Measurements from ENCODE around the gene ADGRL3. TPM values are rescaled to one million over a fixed set of nuclear protein-coding genes. Genes with fewer than 3 reads are reported as not detected.

The ADGRL3 gene
- total RNA-seq, 4 donors from 2014 or later = 0.67 to 4.6 (median 1.6) TPM

- DNase-seq = no peak
- no peaks in the 10 kb centered on the region for H3K4me1 ChIP-seq
- H3K27me3 ChIP-seq = no peaks in the 10 kb centered on the region
- H3K4me3 ChIP-seq (replicated peaks in 1 of 3) = no peak overlapping the region
- no peak overlapping the region for H3K27ac ChIP-seq
- WGBS, 2 donors = 23 to 40% methylated on average over 14 of the region's 14 CpGs
- TF ChIP-seq POLR2A (IDR thresholded peaks at IDR 0.05) = no peak
- TF ChIP-seq, protein P1, sequence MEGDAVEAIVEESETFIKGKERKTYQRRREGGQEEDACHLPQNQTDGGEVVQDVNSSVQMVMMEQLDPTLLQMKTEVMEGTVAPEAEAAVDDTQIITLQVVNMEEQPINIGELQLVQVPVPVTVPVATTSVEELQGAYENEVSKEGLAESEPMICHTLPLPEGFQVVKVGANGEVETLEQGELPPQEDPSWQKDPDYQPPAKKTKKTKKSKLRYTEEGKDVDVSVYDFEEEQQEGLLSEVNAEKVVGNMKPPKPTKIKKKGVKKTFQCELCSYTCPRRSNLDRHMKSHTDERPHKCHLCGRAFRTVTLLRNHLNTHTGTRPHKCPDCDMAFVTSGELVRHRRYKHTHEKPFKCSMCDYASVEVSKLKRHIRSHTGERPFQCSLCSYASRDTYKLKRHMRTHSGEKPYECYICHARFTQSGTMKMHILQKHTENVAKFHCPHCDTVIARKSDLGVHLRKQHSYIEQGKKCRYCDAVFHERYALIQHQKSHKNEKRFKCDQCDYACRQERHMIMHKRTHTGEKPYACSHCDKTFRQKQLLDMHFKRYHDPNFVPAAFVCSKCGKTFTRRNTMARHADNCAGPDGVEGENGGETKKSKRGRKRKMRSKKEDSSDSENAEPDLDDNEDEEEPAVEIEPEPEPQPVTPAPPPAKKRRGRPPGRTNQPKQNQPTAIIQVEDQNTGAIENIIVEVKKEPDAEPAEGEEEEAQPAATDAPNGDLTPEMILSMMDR (IDR thresholded peaks at IDR 0.05) = no peak
- no peaks in the 10 kb centered on the region for H3K9me3 ChIP-seq
- intact Hi-C loops (cut with DNase I) = no loop called here
- H3K36me3 ChIP-seq = no peaks in the 10 kb centered on the region
Observed at GRCh38 chr4:61532336-61533000, 332.3 kb downstream of the ADGRL3 start.

GRCh38 chr4:61533140-61533539 is 333.0 kb downstream of the ADGRL3 start:
- H3K9me3 ChIP-seq = no peaks in the 10 kb centered on the region

GRCh38 chr4:61540944-61541343 is 340.8 kb downstream of the ADGRL3 start:
- no peak for DNase-seq
- Histone ChIP-seq H3K27me3 (no peaks in the 10 kb centered on the region), H3K9me3 (no peaks in the 10 kb centered on the region), H3K4me1 (no peaks in the 10 kb centered on the region), H3K27ac (no peak overlapping the region), H3K4me3 (replicated peaks in 1 of 3) (no peak overlapping the region), H3K36me3 (no peaks in the 10 kb centered on the region)
- 54 to 56% methylated on average over 2 of the region's 2 CpGs for WGBS, 2 donors
- no peak for TF ChIP-seq POLR2A (IDR thresholded peaks at IDR 0.05)
- TF ChIP-seq, protein P1 (IDR thresholded peaks at IDR 0.05) = no peak
- intact Hi-C loops (cut with DNase I) = no loop called here

More at GRCh38 chr4:61533140-61533539, 333.0 kb downstream of the ADGRL3 start:
- intact Hi-C loops (cut with DNase I) = no loop called here
- Histone ChIP-seq H3K27ac (no peak overlapping the region), H3K36me3 (no peaks in the 10 kb centered on the region), H3K4me3 (replicated peaks in 1 of 3) (no peak overlapping the region), H3K4me1 (no peaks in the 10 kb centered on the region), H3K27me3 (no peaks in the 10 kb centered on the region)
- TF ChIP-seq, protein P1 (IDR thresholded peaks at IDR 0.05) = no peak
- TF ChIP-seq POLR2A (IDR thresholded peaks at IDR 0.05) = no peak
- DNase-seq = no peak
- WGBS, 2 donors = 23 to 24% methylated on average over 1 of the region's 1 CpG

DNA sequence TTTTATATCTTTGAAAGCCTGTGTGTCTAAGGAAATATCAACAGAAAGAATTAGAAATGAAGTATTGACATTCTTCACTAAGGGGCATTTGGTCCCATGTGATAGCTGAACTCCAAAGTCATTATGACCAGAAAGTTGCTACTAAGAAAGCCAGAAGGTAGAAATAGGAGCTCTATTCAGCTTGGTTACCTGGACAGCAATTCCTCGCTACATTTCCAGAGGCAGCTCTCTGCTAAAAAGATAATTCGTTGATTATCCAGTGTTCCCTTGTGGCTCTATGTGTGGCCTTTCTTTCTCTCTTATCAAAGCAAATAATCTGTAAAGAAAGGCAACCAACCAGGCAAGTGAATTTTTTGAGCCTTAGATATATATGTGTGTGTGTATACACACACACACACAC is 341.3 kb downstream of the ADGRL3 start:
- no peak for TF ChIP-seq POLR2A (IDR thresholded peaks at IDR 0.05)
- TF ChIP-seq, protein P1 (IDR thresholded peaks at IDR 0.05) = no peak
- intact Hi-C loops (cut with DNase I) = no loop called here
- no peaks in the 10 kb centered on the region for H3K4me1 ChIP-seq
- no peaks in the 10 kb centered on the region for H3K36me3 ChIP-seq
- no peak overlapping the region for H3K4me3 ChIP-seq (replicated peaks in 1 of 3)
- no peaks in the 10 kb centered on the region for H3K27me3 ChIP-seq
- WGBS, 2 donors = 65 to 83% methylated on average over 2 of the region's 2 CpGs
- no peaks in the 10 kb centered on the region for H3K9me3 ChIP-seq
- DNase-seq = no peak
- no peak overlapping the region for H3K27ac ChIP-seq

DNA sequence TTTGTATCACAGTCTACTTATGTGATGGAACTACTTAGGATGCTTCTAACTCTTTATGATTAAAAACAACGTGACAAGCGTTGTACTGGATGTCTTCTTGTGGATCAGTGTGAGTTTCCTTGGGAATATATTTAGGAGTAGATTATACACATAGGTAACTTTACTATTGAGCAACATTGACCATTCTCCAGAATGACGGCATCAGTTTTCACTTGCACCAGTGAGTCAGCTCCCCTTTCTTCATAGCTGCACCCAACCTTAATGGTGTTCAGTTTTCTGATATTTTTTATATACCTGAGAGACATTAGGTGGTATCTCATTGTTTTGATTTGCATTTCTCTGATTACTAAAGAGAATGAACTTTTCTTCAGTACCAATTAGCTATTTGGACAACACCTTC is 343.9 kb downstream of the ADGRL3 start:
- no peaks in the 10 kb centered on the region for H3K9me3 ChIP-seq
- no peak for DNase-seq
- no peak overlapping the region for H3K4me3 ChIP-seq (replicated peaks in 1 of 3)
- TF ChIP-seq POLR2A (IDR thresholded peaks at IDR 0.05) = no peak
- TF ChIP-seq, protein P1 (IDR thresholded peaks at IDR 0.05) = no peak
- H3K36me3 ChIP-seq = no peaks in the 10 kb centered on the region
- H3K27ac ChIP-seq = no peak overlapping the region
- intact Hi-C loops (cut with DNase I) = no loop called here
- no peaks in the 10 kb centered on the region for H3K27me3 ChIP-seq
- 72 to 94% methylated on average over 3 of the region's 3 CpGs for WGBS, 2 donors
- no peaks in the 10 kb centered on the region for H3K4me1 ChIP-seq

All from thyroid gland (tissue), 4 donors.